Stomach (tissue), 4 donors: ENCODE data around the gene CISH.

ENCODE experiments used
- EP300 ChIP-seq: sonication (generic); formaldehyde crosslinking; IDR thresholded peaks from one replicate; pipeline ENCODE4 v1.6.1; 2017; ENCODE audit warnings: antibody characterized with exemption
- POLR2A ChIP-seq, 4 donors: fragments of 450-650 bp; IDR thresholded peaks; one replicate each; pipeline ENCODE4 v1.6.1; 2016; ENCODE audit warnings: antibody characterized with exemption in 4 of 4, control low read depth in 2 of 4, mild to moderate bottlenecking in 1 of 4, moderate library complexity in 1 of 4
- TF ChIP-seq, protein P1 (sequence below), 7 experiments: fragments of 450-650 bp in 4 of 7; fragments of 200-600 bp in 3 of 7; sonication (generic) in 3 of 7; IDR thresholded peaks; one replicate each; pipeline ENCODE4 v1.5.1; 2016 to 2019; ENCODE audit warnings: antibody characterized with exemption in 7 of 7, control low read depth in 2 of 7, mild to moderate bottlenecking in 1 of 7

DNA sequence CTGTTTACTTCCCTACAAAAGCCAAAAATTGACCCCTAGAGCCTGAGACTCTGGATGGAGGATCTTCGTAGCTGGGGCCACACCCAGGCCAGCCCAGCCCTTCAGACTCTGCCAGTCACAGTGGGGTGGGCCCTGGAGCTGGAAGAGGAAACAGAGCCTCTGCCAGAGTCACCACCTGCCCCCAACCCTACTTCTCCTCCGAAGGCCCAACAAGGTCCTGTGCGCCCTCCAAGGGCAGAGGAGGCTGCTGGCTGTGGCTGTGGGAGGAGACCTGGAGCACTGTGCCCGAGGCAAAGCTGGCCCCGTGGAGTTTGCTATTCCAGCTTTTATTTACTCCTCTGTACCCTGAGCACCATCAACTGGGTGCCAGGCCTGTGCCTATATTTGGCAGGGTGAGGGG lies 19.0 kb downstream of the CISH start:
- TF ChIP-seq, protein P1, sequence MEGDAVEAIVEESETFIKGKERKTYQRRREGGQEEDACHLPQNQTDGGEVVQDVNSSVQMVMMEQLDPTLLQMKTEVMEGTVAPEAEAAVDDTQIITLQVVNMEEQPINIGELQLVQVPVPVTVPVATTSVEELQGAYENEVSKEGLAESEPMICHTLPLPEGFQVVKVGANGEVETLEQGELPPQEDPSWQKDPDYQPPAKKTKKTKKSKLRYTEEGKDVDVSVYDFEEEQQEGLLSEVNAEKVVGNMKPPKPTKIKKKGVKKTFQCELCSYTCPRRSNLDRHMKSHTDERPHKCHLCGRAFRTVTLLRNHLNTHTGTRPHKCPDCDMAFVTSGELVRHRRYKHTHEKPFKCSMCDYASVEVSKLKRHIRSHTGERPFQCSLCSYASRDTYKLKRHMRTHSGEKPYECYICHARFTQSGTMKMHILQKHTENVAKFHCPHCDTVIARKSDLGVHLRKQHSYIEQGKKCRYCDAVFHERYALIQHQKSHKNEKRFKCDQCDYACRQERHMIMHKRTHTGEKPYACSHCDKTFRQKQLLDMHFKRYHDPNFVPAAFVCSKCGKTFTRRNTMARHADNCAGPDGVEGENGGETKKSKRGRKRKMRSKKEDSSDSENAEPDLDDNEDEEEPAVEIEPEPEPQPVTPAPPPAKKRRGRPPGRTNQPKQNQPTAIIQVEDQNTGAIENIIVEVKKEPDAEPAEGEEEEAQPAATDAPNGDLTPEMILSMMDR (IDR thresholded peaks at IDR 0.05), result no peak
- TF ChIP-seq POLR2A (IDR thresholded peaks at IDR 0.05) (no peak), EP300 (no peak)
